ENCODE data around the gene GRK5.

DNA sequence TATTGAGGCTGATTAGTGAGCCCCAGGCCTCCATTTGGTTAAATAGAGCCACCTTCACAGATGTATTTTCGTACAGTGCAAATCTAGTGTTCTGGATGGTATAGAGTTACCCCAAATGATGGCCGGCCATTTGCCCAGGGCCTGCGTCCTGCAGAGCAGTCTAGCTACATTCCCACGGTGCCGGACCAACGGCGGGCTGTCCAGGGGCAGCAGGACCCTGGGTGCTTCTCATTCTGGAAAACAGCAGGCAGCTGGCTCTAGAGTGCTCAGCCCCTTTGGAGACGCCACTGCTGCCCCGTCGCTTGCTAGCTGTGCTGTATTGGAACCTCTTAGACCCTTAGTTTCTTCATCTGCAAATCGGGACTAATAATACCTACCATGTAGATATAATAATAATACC, 186.1 kb downstream of the GRK5 start:
- TF ChIP-seq, protein P1, sequence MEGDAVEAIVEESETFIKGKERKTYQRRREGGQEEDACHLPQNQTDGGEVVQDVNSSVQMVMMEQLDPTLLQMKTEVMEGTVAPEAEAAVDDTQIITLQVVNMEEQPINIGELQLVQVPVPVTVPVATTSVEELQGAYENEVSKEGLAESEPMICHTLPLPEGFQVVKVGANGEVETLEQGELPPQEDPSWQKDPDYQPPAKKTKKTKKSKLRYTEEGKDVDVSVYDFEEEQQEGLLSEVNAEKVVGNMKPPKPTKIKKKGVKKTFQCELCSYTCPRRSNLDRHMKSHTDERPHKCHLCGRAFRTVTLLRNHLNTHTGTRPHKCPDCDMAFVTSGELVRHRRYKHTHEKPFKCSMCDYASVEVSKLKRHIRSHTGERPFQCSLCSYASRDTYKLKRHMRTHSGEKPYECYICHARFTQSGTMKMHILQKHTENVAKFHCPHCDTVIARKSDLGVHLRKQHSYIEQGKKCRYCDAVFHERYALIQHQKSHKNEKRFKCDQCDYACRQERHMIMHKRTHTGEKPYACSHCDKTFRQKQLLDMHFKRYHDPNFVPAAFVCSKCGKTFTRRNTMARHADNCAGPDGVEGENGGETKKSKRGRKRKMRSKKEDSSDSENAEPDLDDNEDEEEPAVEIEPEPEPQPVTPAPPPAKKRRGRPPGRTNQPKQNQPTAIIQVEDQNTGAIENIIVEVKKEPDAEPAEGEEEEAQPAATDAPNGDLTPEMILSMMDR (conservative IDR thresholded peaks at IDR 0.05), result no peak
- TF ChIP-seq EZH2 (IDR thresholded peaks at IDR 0.05; ENCODE audit: low read depth), result no peak

Measured in PC-9 (cell line).